IPS-15b (cell line): ENCODE measurements around the gene HTR1E.

Experiments
- H3K27me3 ChIP-seq: one replicate; pipeline ENCODE4 v1.6.1; 2013; ENCODE audit warnings: low read length; ENCODE audit not compliant: control insufficient read depth, insufficient read depth
- H3K36me3 ChIP-seq: one replicate; pipeline ENCODE4 v1.6.1; 2013; ENCODE audit warnings: low read length; ENCODE audit not compliant: control insufficient read depth, insufficient read depth
- H3K4me1 ChIP-seq: one replicate; pipeline ENCODE4 v1.6.1; 2013; ENCODE audit warnings: mild to moderate bottlenecking, low read length; ENCODE audit not compliant: control insufficient read depth, insufficient read depth
- H3K4me3 ChIP-seq: one replicate; pipeline ENCODE4 v1.5.1; 2013; ENCODE audit warnings: low read depth, low read length
- H3K9ac ChIP-seq: one replicate; pipeline ENCODE4 v1.6.1; 2013; ENCODE audit warnings: low read depth, mild to moderate bottlenecking, low read length
- H3K9me3 ChIP-seq: one replicate; pipeline ENCODE4 v1.6.1; 2013; ENCODE audit warnings: mild to moderate bottlenecking, low read length; ENCODE audit not compliant: control insufficient read depth, insufficient read depth

Gene HTR1E

GRCh38 chr6:87054143-87054833 is 117.0 kb downstream of the HTR1E start:
- Histone ChIP-seq H3K9ac (no peak overlapping the region), H3K4me1 (no peaks in the 10 kb centered on the region), H3K4me3 (no peak overlapping the region), H3K9me3 (no peaks in the 10 kb centered on the region), H3K27me3 (no peaks in the 10 kb centered on the region), H3K36me3 (no peaks in the 10 kb centered on the region)

- H3K4me3 ChIP-seq: no peak overlapping the region
- no peaks in the 10 kb centered on the region for H3K27me3 ChIP-seq
- no peak overlapping the region for H3K9ac ChIP-seq
- no peaks in the 10 kb centered on the region for H3K4me1 ChIP-seq
- H3K36me3 ChIP-seq: no peaks in the 10 kb centered on the region
- no peaks in the 10 kb centered on the region for H3K9me3 ChIP-seq
Observed at GRCh38 chr6:87059943-87060342, 122.6 kb downstream of the HTR1E start.

GRCh38 chr6:87065117-87065516 is 127.8 kb downstream of the HTR1E start:
- H3K9me3 ChIP-seq: no peaks in the 10 kb centered on the region
- peaks cover 3% of the 10 kb centered on the region for H3K4me1 ChIP-seq
- H3K36me3 ChIP-seq: no peaks in the 10 kb centered on the region
- H3K27me3 ChIP-seq: no peaks in the 10 kb centered on the region
- H3K9ac ChIP-seq: no peak overlapping the region
- H3K4me3 ChIP-seq: no peak overlapping the region
